CD4-positive, alpha-beta T cell treated with Interleukin-4 for 4 hours (primary cell): ENCODE results near the gene CMTM1.

Experiments used
- DNase-seq: peaks from one replicate; pipeline ENCODE4 v3.0.0-alpha.2; 2020

CMTM1 gene

DNA sequence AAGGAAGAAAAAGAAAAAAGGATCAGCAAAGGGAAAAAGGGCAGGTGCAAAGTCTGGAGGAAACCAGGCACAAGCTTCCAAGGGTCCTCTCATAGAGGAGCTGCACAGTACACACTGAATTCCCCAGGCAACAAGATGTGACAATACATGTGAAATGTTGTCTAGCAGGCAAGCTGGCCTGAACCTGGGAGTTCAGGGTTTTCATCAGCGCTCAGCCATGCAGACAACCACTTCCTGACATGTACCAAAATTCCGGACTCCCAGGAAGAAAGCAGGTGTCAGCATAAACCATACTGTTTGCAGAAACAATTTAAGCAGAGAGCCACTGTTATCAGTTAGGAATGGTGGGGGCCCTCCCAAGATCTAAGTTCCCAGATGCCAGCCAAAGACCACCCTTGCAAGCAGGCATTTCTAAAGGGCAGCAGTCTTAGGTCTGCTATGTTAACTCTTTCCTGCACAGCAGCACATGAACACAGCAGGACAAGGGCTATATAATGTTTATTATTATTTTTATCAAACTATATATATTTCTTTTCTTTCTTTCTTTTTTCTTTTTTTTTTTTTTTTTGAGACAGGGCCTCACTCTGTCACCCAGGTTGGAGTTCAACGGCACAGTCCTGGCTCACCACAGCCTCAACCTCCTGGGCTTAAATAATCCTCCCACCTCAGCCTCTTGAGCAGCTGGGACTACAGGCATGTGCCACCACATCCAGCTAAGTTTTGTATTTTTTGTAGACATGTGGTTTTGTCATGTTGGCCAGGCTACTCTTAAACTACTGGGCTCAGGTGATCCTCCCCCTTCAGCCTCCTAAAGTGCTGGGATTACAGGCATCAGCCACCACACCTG lies 26.4 kb upstream of the CMTM1 start:
- peak; percentile 40 for DNase-seq

DNA sequence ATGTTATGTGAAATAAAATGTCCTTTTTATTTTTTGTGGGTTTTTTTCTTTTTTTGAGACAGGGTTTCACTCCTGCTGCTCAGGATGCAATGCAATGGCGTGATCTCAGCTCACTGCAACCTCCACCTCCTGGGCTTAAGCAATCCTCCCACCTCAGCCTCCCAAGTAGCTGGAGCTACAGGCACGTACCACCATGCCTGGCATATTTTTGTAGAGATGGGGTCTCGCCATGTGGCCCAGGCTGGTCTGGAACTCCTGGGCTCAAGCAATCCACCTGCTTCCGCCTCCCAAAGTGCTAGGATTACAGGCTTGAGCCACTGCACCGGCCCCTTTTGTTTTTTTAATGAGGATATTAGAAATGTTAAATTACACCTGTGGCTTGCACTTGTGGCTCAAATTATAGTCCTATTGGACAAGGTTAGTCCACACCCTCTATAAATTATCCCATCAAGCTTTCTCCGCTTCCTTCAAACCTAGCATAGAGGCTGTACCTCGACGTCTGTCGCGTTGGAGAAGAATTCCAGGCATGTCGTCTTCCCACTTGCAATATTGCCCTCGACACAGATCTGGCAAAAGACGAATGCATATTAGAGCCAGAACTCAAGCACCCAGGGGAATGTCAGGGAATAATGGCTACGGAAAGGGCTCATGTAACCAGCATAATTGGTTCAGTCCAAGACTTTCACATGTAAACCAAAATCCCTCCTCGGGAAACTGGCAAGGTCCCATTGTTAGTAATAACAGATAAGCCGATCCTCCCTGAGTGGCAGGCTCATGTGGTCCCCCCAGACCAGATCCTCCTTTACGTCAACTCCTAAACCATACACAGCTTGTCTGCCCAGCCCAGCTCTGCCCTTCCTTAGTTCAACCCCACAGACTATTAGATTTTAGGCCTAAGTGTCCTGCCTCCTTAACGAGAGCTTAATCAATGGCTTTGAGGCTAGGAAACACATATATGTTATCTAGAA lies 24.6 kb upstream of the CMTM1 start:
- no peak for DNase-seq

DNA sequence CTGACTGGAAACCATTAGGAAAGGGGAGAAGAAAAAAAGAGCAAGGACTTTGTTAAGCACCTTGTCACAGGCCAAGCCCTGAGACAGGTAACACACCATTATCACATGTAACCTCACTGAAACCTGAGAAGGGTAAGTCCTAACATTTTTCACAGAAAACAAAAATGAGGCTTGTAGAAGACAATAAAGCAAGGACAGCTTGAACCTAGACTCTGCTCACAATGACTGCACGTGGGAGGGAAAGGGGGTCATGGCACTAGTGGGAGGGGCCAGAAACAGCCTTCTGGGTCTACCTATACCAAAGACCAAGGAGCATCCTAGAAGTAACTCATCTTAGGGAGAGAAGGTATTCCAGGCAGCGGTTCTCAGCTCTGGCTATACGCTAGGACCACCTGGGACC lies 23.8 kb upstream of the CMTM1 start:
- no peak for DNase-seq

DNA sequence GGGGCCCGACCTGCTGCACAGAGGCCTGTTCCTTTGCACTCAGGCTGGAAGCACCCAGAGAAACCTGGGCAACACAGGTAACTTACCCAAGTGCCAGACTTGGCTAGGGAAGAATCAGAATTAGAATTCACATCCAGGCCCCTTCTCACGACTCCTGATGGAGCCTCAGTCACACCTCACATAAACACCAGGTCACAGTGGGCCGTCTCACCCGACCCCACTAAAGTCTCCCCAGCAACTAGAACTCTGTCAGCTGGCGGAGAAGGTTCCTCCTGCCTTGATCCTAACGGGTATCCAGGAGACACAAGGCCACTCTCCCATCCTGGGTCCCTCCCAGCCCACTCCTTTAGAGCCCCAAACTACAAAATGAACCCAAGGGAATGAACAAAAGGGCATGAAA lies 22.7 kb upstream of the CMTM1 start:
- DNase-seq = no peak

DNA sequence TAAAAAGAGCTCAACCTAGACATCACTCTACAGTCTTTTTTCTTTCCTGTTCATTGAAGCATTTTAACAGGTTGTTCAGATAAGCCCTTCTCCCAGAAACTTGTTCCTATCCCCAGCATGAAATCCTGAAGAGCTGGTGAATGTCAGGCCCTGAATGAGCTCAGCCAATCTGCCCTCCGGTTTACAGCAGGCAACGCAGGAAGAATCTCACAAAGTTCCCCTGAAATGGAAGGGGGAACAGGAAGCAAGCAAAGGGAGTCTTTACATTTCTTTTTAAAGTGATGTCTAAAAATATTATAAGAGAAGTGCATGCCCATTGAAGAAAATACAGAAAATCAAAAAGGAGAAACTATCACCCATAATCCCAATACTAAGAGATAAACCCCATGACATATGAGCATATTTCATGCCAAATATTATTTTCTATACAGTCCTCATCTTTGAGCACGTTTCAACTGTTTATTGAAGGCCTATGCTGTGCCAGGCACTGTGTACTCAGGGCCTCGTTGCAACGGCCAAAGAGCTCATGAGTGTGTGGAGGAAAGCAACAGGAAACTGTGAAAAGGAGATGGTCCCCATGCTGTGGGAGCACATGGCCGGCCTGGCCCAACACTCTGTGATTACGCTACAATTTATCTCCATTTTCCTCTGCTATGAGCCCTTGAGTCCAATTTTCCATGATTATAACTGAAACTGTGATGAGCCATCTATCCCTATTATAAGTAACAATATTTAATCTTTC lies 22.1 kb upstream of the CMTM1 start:
- DNase-seq = no peak

DNA sequence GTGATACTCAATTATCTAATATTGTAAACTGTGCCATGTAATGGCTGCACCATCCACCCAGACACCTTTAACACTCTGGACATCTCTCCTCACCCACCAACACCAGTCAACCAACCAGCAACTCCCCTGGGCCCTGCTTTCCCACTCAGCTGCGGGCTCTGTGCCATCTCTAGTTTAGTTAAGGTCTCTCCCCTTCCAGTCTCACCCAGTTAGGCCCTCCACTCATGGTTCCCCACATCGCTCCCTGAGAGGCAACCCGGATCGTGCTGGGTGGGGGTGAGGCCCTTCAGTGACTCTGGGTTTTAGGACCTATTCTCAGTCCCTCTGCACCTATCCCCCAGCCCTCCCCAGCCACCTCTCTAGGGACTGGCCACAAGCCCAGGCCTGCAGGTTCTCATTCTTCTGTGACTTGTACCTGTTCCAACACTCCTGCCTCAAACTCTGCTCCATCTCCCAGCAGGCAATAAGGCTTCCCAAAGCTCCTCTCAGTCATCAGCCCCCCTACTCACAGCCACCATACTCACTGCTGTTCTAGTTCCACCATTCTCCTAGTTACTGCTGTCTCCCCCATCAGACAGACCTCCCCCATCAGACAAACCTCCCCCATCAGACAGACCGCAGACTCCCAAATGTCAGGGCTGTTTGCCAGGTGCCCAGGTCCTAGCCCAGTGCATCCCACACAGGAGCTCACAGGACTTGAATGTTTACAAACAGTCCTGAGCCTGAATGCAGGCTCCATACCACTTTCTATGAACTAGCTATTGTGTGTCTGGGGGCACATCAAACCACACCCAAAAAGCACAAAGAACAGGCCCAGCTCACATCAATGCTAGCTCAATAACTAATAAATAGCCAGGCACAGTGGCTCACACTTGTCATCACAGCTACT lies 18.9 kb upstream of the CMTM1 start:
- no peak for DNase-seq

DNA sequence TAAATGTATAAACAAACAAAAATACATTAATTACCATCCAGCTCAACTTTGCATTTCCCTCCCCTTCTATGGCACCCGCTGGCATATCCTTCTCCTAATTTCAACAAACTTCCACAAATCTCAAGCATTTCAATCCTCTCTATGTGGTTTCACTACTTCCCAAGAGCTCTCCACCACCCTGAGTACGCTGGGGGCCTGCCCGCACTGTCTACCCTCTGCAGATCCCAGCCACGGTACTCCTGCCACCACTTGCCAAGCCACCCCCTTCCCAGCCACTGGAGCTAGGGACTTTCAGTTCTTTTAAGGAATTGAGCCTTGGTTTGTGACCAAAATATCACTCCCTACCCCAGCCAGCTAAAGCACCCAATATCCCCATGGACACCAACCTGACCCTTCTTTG lies 18.2 kb upstream of the CMTM1 start:
- DNase-seq = no peak

DNA sequence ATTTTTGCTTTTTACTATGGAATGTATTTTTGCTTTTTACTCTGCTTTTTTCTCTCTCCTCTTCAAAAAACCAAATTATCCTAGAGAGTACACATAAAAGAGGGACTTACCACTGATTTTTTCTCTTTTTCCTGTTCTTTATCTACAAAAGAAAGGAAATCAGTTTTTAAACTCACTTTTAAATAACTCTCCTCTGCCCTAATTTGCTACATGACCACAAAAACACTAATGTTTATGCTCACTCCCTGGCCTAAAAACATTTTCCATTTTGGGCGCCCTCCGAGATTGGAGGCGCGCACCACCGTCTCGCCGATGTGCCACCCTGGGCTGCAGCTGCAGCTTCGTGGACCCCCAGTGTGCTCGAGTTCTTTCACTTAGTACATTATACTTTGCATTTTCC lies 17.4 kb upstream of the CMTM1 start:
- DNase-seq = no peak

DNA sequence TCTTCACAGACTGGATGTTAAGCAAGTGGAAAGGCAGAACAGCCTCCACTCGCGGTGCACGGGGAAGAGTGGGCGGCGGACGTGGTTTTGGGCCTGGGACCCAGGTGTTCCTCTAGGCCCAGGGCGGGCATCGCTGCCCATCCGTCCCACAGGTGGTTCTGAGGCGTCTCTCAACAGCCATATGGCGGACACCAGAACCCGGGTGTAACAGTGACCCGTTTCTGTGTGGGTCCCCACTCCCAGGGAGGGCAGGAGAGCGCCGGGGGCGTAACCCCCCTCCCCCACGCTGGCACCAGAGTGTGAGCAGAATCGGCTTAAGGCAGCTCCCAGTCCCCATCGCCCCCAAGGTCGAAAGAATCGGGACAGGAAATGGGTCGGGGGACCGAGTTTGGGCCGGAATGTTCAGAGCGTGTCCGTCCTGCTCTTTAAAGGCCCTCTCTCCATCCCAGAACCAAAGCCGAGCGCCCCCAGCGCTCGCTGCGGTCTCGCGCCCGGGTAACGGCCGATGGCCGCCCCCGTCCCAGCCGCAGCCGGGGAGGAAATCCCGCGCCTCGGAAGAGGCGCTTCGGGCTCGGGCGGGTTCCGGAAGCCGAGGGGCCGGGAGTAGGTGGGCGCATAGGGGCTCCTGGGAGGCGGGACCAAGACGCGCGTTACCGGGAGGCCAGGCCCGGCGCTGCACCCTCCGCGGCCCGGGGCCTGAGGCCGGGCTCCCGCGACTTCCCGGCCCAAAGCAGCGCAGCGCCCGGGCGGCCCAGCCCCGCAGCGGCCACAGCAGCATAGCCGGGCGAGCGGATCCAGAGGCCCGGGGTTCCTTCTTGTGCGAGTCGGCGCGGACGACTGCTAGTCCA lies 16.7 kb upstream of the CMTM1 start, which contains the start of gene TK2:
Gene TK2 (minus strand): TSS at position 839 of the 848 bp plus-strand sequence. CDS start 61 bp downstream, at position 778.
- no peak for DNase-seq

DNA sequence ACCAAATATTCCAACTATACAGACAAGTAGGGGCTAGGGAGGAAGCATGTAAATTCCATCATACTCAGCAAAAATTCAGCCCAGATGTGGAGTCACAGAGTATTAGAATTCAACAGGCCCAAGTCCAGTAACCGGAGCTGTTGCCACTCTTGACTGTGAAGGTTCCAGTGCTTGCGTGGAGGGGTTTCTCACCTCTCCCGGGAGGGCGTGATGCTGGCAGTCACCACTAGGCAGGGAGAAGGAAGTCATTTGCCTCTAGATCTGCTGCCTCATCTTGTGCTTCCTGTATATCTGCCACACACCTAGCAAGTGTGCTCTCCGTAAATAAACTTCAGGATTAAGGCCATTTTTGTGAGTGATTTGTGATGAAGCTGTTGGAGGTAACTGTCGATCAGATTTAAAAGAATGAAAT lies 14.9 kb upstream of the CMTM1 start:
- DNase-seq = peak; percentile 70

DNA sequence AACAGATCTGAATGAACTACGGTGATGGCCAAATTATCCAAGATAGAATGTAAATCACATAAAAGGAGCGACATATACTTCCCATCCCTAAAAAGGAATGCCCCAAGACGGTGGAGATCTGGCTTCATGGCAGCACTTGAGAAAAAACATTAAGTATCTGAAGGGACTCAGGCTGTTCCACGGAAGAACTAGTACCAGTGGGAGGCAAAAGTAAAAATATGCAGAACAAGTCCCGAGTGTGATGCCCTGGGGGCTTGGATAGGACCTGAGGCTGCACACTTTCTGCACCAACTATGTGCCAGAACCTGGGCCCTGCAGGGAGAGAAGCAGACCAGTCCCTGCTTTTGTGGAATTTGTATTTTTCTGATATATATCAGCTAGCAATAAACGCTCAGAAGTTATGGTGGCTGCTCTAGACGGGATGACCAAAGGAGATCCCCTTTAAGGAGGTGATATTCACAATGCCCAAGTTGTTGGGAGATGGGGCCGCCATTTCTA lies 14.4 kb upstream of the CMTM1 start:
- no peak for DNase-seq

DNA sequence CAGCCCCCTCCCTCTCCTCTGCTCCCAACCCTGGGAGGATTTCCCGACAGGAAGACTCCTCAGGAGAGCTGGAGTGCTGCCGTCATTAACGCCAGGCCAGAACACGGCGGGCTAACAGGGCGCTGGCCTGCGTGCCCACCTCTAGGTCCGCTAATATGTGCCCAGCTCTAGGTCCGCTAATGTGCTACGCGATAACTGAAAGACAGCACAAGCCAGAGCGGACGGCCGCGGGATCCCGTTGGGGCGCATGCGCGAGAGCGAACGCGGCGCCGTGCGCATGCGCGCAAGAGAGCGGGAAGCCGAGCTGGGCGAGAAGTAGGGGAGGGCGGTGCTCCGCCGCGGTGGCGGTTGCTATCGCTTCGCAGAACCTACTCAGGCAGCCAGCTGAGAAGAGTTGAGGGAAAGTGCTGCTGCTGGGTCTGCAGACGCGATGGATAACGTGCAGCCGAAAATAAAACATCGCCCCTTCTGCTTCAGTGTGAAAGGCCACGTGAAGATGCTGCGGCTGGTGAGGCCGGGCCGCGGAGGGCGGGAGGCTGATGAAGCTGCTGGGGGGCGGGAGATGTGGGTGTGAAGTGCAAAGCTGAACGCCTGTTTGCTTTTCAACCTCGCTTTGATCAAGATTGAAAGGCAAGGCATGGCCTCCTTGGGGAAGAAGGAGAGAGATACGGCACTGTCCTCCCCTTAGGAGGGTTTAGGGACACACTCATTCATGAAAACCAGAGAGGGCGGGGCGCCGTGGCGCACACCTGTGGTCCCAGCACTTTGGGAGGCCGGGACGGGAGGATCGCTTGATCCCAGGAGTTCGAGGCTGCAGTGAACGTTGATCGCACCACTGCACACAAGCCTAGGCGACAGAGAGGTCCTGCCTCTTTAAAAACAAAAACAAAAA lies 13.7 kb upstream of the CMTM1 start, which contains the start of gene CKLF:
Gene CKLF (plus strand): TSS at position 291 of the 892 bp plus-strand sequence. CDS start 140 bp downstream, at position 431.
- DNase-seq = peak; percentile 90

DNA sequence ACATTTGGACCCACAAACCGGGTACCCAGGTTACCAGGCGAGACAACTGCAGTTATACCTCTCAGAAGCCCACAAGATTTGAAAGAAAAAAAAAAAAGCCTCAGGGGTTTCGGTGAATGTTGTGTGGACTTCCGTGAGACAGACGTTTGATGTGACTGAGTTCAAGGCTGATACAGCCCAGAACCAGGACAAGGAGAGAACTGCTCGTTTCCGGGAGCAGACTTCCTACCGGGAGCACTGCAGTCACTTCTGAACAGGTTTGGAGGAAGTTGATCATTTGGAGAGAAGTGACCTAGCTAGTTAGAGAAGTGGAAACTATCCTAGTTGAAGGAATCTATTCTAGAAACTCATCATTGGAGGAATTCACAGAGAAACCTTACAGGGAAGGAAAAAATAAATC lies 13.0 kb upstream of the CMTM1 start:
- DNase-seq = peak; percentile 24

DNA sequence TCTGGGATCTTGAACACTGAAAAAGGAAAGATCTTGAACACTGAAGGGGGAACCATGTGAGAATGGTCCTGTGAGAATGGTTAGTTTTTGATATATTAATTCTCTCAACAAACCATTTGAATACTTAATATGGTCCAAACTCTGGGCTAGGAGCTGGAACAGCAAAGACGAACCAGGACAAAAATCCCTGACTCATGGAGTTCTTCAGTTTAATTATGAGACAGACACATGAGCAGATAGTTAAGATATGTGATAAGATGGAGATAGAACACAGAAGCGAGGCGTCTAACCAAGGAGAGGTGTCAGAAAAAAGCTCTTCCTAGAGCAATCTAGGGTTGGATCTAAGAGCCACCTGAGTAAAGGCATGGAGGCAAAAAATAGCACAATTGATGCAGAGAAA lies 12.2 kb upstream of the CMTM1 start:
- DNase-seq = no peak

DNA sequence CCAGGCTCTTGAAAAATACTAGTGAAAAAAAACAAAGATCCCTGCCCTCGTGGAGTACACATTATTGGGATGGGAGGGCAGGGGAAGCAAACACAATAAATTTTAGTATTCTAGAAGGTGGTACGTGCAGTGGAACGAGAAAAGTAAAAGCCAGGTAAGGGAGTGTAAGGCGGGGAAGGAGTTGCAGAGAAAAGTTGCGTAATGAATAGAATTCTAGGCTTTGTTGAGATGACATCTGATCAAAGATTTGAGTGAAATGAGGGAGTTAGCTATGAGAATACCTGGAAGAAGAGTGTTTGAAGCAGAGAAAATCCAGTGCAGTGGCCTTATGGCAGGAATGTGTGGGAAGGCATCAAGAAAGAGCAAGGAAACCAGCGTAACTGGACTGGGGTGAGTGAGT lies 11.7 kb upstream of the CMTM1 start:
- no peak for DNase-seq

DNA sequence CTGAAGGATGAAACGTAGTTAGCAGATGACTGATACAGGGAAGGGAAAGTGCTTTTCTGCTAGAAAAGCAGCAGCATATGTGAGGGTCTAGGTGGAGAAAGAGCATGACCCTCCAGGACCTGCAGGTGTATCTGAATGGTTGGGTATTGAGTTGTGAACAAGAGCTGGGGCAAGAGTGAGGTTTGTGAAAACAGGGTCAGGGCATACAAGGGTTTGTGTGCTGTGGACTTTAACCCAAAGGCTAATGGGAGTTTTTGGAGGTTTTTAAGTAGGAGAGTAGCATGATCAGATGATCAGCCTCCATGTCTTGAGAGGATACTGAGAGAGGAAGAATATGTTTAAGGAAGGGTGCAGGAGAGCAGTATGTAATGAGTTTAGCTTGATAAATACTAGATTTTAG lies 6.1 kb upstream of the CMTM1 start:
- no peak for DNase-seq

DNA sequence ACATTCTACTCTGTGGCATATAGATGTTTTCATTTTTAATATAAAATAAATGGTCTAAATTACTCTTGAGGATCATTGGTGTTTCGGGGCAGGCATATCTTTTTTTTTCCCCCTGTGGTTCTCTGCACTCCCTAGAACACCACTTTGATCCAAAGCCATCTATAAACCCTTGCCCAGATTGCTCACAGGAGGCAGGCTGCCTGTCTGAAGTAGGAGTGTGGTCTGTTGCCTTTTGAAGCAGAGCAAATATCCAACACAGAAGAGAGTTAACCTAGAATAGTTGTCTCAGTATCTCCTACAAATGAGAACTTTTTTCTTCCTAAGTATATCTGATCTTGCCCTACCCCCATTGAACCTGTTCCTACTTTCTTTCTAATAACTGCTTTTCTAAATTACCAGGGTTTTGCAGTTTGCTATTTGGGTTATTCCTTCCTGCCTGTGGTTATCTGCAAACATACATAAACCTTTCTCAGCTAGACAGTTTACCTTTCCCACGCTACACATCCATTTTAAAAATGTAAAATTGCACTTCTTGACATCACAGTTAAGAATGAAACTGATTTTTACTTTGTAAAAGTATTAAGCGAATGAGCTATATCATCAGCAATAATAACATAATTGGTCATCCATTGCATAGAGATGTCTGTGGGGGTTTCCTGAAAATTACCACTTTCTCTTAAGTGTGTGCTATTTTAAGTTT lies 4.7 kb upstream of the CMTM1 start:
- DNase-seq = no peak

DNA sequence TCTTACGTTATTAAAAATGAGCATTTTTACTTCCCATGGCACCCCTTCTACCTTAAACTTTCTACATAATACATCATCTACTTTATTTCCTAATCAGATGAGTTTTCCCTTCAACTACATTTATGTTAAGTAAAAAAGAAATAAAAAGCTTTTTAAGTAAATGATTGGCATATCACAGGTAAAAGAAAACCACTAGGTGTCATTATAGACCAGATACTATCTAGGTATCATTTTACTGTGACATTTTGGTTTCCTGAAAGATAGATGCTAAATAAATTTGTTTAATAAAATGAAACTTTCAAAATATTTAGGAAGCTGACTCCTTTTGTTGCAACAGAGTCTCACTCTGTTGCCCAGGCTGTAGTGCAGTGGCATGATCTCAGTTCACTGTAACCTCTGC lies 3.8 kb upstream of the CMTM1 start:
- peak; percentile 34 for DNase-seq

DNA sequence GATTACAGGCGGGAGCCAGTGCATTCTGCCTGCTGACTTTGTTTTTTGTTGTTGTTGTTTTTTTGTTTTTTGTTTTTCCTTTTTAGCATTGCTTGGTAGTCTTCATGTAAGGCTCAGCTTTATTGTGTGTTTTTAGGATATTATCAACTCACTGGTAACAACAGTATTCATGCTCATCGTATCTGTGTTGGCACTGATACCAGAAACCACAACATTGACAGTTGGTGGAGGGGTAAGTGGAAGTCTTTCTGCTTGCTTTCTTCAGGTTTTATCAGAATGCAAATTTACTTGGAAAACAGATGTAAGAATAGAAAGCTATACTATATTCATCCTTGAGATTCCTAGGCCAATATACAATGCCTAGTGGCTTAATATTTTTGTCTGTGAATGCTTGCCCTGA lies 3.3 kb upstream of the CMTM1 start:
- DNase-seq = no peak
